NCI-H2171 treated with DMSO at 0.1 percent for 48 hours (cell line): ENCODE measurements around the gene ARHGAP12.
"Not testable (repeated sequence)": the region's sequence is repeated elsewhere in the genome, so short reads cannot be mapped to it uniquely, and the experiment has no call there.

Experiments used
- DNase-seq: peaks from one replicate; lab custom pipeline; 2025; lab: John Stamatoyannopoulos, UW

ARHGAP12 gene

GRCh38 chr10:31768935-31769334 lies 159.7 kb downstream of the ARHGAP12 start:
- not testable (repeated sequence) for DNase-seq

GRCh38 chr10:31768467-31768866 lies 160.2 kb downstream of the ARHGAP12 start:
- no peak for DNase-seq

- no peak for DNase-seq
Measured at GRCh38 chr10:31765541-31765940, 163.1 kb downstream of the ARHGAP12 start.

- DNase-seq = no peak
Measured at GRCh38 chr10:31762316-31762715, 166.3 kb downstream of the ARHGAP12 start.

GRCh38 chr10:31761156-31761555 lies 167.5 kb downstream of the ARHGAP12 start:
- no peak for DNase-seq

- no peak for DNase-seq
Measured at GRCh38 chr10:31760674-31761081, 168.0 kb downstream of the ARHGAP12 start.

GRCh38 chr10:31759799-31760626 lies 168.6 kb downstream of the ARHGAP12 start:
- DNase-seq = peak; percentile 95

- DNase-seq = peak; percentile 53
Measured at GRCh38 chr10:31759124-31759798, 169.4 kb downstream of the ARHGAP12 start.

- no peak for DNase-seq
Measured at GRCh38 chr10:31758495-31758894, 170.1 kb downstream of the ARHGAP12 start.

GRCh38 chr10:31757831-31758230 lies 170.8 kb downstream of the ARHGAP12 start:
- DNase-seq = no peak

- no peak for DNase-seq
Measured at GRCh38 chr10:31757386-31757791, 171.2 kb downstream of the ARHGAP12 start.

GRCh38 chr10:31756729-31757110 lies 171.9 kb downstream of the ARHGAP12 start:
- DNase-seq = no peak

GRCh38 chr10:31756101-31756728 lies 172.4 kb downstream of the ARHGAP12 start:
- DNase-seq = no peak
